ENCODE data around the gene FBXL20.
"Not testable (repeated sequence)": the region's sequence is repeated elsewhere in the genome, so short reads cannot be mapped to it uniquely, and the experiment has no call there.

The FBXL20 gene

DNA sequence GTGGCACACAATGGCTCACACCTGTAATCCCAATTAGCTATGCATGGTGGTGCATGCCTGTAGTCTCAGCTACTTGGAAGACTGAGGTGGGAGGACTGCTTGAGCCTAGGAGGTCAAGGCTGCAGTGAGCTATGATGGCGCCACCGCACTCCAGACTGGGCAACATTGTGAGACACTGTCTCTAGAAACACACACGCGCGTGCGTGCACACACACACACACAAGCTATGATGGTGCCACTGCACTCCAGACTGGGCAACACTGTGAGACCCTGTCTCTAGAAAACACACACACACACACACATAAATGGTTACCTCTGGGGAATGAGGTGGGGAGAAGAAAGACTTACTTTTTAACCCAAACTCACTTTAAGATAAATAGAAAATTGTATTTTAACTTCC lies 16.4 kb downstream of the FBXL20 start:
- no peak for DNase-seq (ENCODE audit: low read depth in 2 of 3, low spot score in 1 of 3)

DNA sequence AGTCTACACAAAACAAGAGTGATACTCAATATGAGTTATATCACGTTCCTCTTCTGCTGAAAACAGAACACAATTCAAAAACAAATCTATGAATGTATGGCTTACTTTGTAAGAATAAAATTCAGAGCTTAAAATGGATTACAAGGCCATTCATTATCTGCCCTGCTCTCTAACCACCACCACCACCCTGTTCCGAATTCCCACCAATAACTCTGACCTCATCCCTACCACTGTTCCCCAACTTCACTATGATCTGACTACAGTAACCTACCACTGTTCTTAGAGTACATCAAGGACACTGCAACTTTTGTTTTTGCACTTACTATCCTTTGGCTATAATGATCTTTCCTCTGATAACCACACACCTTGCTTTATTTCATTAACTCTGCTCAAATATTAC lies 21.3 kb downstream of the FBXL20 start:
- no peak for DNase-seq (ENCODE audit: low read depth in 2 of 3, low spot score in 1 of 3)

DNA sequence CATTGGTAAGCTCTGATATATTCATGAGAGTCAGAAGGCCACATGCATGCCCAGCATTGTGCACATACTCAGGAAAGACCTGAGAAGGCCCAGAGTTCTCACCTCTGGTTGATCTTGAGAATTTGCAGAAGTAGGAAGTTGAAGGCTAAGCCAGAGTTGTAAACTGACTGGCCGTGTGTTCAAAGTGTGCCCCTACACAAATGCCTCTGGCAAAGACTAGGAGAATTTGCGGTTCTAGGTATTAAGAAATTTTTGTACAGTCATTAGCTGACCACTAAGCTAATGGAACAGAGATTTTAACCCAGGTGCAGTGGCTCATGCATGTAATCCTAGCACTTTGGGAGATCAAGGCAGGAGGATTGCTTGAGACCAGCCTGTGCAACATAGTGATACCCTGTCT lies 25.0 kb downstream of the FBXL20 start:
- no peak for DNase-seq (ENCODE audit: low read depth in 2 of 3, low spot score in 1 of 3)

DNA sequence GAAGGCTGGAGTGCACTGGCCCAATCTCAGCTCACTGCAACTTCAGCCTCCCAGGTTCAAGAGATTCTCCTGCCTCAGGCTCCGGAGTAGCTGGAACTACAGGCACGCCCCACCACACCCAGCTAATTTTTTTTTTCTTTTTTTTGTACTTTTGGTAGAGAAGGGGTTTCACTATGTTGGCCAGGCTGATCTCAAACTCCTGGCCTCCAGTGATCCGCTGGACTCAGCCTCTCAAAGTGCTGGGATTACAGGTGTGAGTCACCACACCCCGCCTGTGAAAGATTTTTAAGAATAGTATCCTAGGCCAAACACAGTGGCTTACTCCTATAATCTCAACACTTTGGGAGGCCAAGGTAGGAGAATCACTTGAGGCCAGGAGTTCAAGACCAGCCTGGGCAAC lies 33.6 kb downstream of the FBXL20 start:
- not testable (repeated sequence) for DNase-seq (ENCODE audit: low read depth in 2 of 3, low spot score in 1 of 3)

DNA sequence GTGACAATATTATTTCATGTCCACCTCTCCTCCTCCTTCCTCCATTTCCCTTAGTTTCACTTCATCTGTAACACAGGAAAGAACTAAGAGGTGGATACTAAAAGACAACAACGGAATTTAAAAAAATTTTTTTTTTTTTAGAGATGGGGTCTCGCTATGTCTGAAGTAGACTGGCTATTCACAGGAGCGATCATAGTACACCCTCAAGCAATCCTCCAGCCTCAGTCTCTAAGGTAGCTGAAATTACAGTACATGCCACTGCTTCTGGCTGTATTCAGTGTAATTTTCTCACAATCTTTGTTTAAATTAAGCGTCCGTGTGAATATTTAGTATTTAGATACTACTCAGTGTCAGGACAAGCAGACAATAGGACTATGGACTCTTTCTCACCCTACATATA lies 35.6 kb downstream of the FBXL20 start:
- DNase-seq (ENCODE audit: low read depth in 2 of 3, low spot score in 1 of 3), result no peak

DNA sequence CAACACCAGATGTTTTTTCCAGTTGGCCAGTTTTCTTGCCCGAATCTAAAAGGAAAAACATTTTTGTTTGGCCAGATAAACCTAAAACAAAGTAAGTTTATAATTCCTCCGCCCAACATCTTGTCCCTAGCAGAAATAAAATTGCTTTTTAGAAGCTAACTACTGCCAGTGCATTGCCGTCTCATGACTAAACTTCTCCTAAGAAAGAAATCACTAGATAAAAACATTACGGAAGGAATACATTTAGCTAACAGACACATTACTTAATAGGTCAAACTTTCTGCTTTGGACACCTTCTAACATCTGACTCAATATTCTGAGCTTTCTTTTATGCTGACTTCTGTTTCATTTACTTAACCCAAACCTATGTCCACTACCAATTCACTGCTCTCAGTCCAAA lies 36.2 kb downstream of the FBXL20 start:
- no peak for DNase-seq (ENCODE audit: low read depth in 2 of 3, low spot score in 1 of 3)

DNA sequence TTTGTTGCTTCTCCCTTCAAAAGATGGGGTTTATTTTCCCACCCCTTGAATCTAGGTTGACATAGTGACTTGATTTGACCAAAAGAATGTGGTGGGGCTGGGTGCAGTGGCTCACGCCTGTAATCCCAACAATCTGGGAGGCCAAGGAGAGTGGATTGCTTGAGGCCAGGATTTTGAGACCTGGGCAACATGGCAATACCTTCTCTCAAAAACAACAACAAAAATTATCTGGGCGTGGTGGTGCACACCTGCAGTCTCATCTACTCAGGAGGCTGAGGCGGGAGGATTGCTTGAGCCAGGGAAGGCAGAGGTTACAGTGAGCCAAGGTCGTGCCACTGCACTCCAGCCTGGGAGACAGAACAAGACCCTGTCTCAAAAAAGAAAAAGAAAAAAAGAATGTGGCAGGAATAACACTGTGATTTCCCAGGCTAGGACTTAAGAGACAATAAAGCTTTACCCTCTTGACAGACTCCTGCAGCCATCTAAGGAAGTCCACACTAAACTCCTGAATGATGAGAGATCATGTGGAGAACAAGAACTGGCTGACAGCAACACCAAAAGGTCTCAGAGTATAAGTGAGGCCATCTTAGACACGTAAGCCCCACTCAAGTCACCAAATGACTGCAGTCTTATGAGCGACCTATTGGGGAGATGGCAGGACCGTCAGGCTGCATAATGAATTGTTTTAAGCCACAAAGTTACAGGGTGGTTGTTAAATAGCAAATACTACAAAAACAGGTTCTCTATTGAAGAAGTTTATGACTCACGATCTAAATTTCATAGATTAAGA lies 37.0 kb downstream of the FBXL20 start:
- no peak for DNase-seq (ENCODE audit: low read depth in 2 of 3, low spot score in 1 of 3)

DNA sequence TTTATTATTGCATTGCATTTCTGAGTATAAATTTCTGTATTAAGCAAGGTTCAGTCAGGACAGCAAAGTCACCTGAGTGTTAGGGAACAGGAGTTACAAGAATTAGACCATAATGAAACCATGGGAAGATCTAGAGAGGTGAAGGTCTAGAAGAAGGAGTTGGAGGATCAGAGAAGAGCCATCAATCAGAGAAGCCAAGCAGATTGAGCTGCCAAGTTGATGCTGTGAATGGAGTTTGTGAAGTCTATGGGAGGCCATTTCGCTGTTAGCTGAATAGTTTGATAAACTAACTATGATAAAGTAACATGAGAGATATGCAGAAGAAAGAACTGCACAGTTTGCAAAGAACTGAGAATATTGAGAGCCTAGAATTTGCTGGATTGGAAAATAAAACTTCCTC lies 40.4 kb downstream of the FBXL20 start:
- DNase-seq (ENCODE audit: low read depth in 2 of 3, low spot score in 1 of 3), result no peak

DNA sequence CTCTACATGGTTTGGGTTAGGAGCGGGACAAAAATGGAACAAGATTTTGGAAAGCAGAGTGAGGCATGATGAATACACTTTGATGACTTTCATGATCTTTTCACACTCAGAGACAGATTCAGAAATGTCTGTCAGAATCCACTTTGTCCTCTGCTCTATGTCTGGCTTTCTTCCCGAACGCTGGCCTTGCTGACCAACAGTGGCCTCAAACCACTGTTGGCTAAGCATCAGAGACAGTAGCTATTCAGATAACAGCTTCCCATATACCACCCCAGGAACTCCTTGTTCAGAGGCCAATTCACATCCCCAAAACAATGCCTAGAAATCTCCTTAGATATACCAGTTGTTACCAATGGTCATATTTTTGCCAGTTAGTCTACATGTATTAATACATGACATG lies 40.9 kb downstream of the FBXL20 start:
- no peak for DNase-seq (ENCODE audit: low read depth in 2 of 3, low spot score in 1 of 3)

DNA sequence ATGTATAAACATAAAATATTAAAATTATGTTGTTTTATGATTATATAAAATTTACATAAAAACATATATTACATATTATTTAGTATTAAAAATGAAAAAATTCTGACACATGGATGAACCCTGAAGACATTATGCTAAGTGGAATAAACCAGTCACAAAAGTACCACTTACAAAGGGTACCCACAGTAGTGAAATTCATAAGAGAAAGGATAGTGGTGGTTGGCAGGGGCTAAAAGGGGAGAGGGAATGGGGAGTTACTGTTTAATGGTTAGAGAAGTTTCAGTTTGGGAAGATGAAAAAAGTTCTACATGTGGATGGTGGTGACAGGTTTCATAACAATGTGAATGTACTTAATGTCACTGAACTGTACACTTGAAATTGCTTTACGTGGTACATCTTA lies 41.4 kb downstream of the FBXL20 start:
- no peak for DNase-seq (ENCODE audit: low read depth in 2 of 3, low spot score in 1 of 3)

DNA sequence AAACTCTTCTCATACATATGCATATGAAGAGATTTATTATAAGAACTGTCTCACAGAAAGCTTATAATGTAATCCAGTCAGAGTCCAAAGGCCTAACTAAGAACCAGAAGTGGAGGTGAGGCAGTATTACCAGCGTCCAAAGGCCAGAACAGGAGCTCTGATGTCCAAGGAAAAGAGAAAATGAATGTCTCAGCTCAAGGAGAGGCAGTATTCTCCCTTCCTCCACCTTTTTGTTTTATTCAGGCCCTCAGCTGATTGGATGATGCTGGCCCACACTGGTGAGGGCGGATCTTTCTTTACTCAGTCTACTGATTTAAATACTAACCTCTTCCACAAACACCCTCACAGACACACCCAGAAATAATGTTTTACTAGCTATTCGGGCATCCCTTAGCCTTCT lies 43.4 kb downstream of the FBXL20 start:
- DNase-seq (ENCODE audit: low read depth in 2 of 3, low spot score in 1 of 3), result no peak

DNA sequence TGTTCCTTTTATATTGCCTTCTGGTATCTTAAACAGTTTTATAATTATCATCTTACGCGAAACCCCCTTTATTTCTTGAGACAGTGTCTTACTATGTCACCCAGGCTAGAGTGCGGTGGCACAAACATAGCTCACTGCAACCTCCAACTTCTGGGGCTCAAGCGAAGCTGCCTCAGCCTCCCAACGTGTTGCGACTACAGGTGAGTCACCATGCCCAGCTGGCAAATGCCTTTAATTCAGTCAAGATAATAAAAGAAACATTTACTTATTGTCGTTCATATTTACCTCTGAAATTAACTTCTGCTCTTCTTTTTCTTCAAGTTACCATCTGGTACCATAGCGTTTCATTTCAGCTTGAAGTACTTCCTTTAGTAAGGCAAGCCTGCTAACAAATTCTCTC lies 43.9 kb downstream of the FBXL20 start:
- DNase-seq (ENCODE audit: low read depth in 2 of 3, low spot score in 1 of 3), result no peak

DNA sequence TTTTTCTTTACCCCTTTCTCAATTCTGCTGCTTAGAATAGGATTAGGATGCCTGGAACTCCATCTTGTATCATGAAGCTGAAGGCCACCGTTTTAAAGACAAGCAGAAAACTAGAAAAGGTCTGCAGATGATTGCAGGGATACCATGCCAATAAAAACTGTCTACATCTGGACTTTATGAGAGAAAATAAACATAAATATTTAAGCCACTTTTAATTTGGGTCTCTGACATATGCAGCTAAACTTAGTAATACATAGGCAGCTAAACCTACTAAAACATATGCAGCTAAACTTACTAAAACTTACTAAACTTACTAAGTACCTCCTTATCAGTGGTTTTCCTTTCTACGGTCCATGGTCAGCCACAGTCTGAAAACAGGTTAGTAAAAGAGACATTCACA lies 48.4 kb downstream of the FBXL20 start:
- no peak for DNase-seq (ENCODE audit: low read depth in 2 of 3, low spot score in 1 of 3)

DNA sequence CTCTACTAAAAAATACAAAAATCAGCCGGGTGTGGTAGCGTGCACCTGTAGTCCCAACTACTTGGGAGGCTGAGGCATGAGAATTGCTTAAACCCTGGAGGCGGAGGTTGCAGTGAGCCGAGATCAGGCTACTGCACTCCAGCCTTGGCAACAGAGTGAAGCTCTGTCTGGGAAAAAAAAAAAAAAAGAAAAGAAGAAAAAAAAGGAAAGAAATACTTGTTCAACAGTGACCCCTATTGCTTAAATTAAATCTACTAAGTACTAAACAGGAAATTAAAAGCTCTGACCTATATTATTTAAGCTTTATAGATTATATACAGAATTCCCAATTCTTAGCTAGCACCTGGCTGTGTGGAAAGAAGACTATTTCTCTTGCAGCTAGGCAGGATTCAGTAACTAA lies 48.9 kb downstream of the FBXL20 start:
- DNase-seq (ENCODE audit: low read depth in 2 of 3, low spot score in 1 of 3), result no peak

DNA sequence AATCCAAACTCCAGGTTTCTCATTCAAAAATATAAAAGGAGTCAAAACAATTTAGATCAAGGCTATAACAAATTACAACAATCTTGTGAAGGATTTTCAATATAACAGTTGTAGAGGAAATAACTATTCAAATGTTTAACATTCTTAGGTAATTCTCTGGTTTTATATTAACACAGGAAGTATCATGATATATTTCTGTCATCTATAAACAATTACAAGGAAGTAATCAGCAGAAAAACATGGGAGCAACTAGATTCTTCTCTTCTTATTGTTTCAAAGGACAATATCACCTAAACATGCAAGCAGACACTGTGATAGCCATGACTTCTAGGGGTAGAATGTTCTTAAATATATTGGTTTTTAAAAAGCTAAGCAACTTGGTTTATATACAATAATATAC lies 49.9 kb downstream of the FBXL20 start:
- no peak for DNase-seq (ENCODE audit: low read depth in 2 of 3, low spot score in 1 of 3)

DNA sequence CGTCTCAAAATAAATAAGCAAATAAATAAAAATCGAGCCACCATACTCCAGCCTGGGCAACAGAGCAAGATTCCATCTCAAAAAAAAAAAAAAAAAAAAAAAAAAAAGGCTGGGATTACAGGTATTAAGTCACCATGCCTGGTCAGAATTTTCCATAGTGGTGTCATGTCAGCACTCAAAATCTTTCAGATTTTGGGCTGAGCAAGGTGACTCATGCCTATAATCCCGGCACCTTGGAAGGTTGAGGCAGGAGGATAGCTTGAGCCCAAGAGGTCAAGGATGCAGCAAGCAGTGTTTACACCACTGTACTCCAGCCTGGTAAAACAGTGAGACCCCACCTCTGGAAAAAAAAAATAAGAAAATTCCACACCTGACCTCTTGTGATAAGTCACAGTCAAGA lies 52.2 kb downstream of the FBXL20 start:
- DNase-seq (ENCODE audit: low read depth in 2 of 3, low spot score in 1 of 3), result no peak

DNA sequence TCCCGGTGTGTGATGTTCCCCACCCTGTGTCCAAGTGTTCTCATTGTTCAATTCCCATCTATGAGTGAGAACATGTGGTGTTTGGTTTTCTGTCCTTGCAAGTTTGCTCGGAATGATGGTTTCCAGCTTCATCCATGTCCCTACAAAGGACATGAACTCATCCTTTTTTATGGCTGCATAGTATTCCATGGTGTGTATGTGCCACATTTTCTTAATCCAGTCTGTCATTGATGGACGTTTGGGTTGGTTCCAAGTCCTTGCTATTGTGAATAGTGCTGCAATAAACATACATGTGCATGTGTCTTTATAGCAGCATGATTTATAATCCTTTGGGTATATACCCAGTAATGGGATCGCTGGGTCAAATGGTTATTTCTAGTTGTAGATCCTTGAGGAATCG lies 54.6 kb downstream of the FBXL20 start:
- not testable (repeated sequence) for DNase-seq (ENCODE audit: low read depth in 2 of 3, low spot score in 1 of 3)

DNA sequence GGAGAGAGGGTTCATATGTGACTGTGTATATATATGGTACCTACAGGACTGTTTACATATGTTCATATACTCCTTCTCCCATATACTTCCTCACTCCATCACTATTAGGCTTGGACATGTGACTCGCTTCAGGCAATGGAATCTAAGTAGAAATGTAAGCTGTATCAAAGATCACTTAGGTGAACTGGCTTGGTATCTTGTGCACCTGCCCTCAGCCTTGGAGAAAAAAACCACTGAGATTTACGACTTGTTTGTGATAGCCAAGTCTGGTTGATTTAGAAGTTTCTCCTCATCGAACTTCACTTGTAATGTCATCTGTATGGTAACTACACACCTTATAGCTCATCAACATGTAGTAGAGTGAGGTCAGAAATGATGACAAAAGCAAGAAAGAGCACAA lies 59.9 kb downstream of the FBXL20 start:
- DNase-seq (ENCODE audit: low read depth in 2 of 3, low spot score in 1 of 3), result no peak

DNA sequence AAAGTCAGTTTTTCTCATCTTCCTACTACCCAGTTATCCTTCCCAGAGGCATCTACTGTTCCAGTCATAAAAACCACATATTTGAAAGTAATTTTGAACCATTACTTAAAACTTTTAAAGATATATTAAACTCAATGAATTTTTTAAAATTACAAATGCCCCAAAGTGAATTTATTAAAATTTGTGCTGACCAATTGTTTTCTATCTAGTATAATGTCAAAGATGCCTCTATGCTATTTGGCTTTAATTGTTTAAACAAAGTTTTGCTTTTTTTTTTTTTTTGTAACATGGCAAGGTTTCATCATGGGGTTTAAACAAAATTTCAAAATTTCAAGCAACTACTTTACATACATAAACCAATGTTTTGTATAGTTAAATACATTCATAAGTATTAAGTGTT lies 60.7 kb downstream of the FBXL20 start:
- DNase-seq (ENCODE audit: low read depth in 2 of 3, low spot score in 1 of 3), result no peak

DNA sequence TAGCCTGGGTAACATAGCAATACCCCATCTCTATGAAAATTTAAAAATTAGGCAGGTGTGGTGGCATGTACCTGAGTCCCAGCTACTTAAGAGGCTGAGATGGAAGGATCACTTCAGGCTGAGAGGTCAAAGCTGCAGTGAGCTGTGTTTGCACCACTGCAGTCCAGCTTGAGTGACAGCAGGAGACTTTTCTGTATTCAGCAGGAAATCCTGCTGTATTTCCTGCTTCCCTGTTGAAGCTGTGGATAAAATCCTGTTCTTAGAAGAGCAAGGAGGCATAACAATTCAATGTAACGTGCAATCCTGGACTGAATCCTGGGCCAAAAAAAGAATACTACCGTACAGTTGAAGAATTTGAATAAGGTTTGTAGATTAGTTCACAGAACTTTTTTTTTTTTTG lies 62.2 kb downstream of the FBXL20 start:
- DNase-seq (ENCODE audit: low read depth in 2 of 3, low spot score in 1 of 3), result no peak

DNA sequence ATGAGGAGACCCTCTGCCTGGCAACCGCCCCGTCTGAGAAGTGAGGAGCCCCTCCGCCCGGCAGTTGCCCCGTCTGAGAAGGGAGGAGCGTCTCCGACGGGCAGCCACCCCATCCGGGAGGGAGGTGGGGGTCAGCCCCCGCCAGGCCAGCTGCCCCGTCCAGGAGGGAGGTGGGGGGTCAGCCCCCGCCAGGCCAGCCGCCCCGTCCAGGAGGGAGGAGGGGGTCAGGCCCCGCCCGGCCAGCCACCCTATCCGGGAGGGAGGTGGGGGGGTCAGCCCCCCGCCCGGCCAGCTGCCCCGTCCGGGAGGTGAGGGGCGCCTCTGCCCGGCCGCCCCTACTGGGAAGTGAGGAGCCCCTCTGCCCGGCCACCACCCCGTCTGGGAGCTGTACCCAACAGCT lies 63.8 kb downstream of the FBXL20 start:
- not testable (repeated sequence) for DNase-seq (ENCODE audit: low read depth in 2 of 3, low spot score in 1 of 3)

DNA sequence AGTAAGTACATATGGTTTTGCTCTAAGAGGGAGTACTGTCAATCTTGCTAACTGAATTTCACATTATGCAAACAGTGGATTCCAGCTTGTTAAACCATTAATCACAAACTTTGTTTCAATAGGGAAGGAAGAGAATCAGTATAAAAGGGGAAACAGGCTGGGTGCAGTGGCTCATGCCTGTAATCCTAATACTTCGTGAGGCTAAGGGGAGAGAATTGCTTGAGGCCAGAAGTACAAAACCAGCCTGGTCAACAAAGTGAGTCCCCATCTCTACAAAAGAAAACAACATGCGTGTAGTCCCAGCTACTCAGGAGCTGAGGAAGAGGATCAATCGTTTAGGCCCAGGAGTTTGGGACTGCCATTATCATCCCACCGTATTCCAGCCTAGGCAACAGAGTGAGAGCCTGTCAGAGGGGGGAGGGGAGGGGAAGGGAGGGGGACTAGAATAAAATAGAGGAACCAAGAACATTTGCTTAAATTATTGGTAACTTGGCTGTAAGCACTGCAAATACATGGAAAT lies 65.7 kb downstream of the FBXL20 start:
- no peak for DNase-seq (ENCODE audit: low read depth in 2 of 3, low spot score in 1 of 3)

DNA sequence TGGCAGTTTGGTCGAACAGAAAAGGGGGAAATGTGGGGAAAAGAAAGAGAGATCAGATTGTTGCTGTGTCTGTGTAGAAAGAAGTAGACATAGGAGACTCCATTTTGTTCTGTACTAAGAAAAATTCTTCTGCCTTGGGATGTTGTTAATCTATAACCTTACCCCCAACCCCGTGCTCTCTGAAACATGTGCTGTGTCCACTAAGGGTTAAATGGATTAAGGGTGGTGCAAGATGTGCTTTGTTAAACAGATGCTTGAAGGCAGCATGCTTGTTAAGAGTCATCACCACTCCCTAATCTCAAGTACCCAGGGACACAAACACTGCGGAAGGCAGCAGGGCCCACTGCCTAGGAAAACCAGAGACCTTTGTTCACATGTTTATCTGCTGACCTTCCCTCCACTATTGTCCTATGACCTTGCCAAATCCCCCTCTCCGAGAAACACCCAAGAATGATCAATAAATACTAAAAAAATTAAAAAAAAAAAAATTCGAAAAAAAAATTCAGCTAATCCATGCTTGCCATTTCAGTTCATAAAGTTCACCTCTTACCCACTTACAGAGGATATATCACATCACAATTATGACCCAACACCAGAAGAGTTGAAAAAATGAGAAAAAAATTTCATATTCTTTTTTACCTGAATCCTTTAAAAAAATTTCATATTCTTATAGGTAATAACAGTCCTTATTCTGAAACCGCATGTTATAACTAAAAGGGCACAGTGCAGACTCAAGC lies 67.2 kb downstream of the FBXL20 start:
- DNase-seq (ENCODE audit: low read depth in 2 of 3, low spot score in 1 of 3), result not testable (repeated sequence)

Measured in stimulated activated CD4-positive, alpha-beta T cell treated with anti-CD3 and anti-CD28 coated beads, Interleukin-12 subunit alpha, Interleukin-12 subunit beta, amount 100 ng/mL, for 48 hours (primary cell).